Smooth muscle cell of the brain vasculature (primary cell): Measurements from ENCODE around the gene CSMD2.

Experiments used
- DNase-seq: peaks from one replicate; pipeline ENCODE4 v3.0.0-alpha.2; 2012; ENCODE audit warnings: low read depth, low spot score

The CSMD2 gene

GRCh38 chr1:33684396-33685179 is 480.4 kb downstream of the CSMD2 start:
- no peak for DNase-seq

- no peak for DNase-seq
Observed at GRCh38 chr1:33683913-33684312, 481.1 kb downstream of the CSMD2 start.

GRCh38 chr1:33682371-33682770 is 482.7 kb downstream of the CSMD2 start:
- no peak for DNase-seq

- no peak for DNase-seq
Observed at GRCh38 chr1:33680281-33680840, 484.7 kb downstream of the CSMD2 start.

GRCh38 chr1:33670567-33670966 is 494.5 kb downstream of the CSMD2 start:
- DNase-seq = no peak

- no peak for DNase-seq
Observed at GRCh38 chr1:33668695-33669094, 496.3 kb downstream of the CSMD2 start.

GRCh38 chr1:33667386-33668282 is 497.4 kb downstream of the CSMD2 start:
- no peak for DNase-seq

GRCh38 chr1:33666616-33667015 is 498.4 kb downstream of the CSMD2 start:
- DNase-seq = no peak

GRCh38 chr1:33661811-33662454 is 503.1 kb downstream of the CSMD2 start:
- no peak for DNase-seq

- DNase-seq = no peak
Observed at GRCh38 chr1:33660956-33661355, 504.1 kb downstream of the CSMD2 start.

GRCh38 chr1:33660244-33660643 is 504.8 kb downstream of the CSMD2 start:
- no peak for DNase-seq

- DNase-seq = no peak
Observed at GRCh38 chr1:33659641-33660040, 505.4 kb downstream of the CSMD2 start.

GRCh38 chr1:33657833-33658232 is 507.2 kb downstream of the CSMD2 start:
- DNase-seq = no peak

GRCh38 chr1:33656467-33657005 is 508.5 kb downstream of the CSMD2 start:
- no peak for DNase-seq

- no peak for DNase-seq
Observed at GRCh38 chr1:33655496-33655895, 509.5 kb downstream of the CSMD2 start.

- no peak for DNase-seq
Observed at GRCh38 chr1:33654267-33654834, 510.7 kb downstream of the CSMD2 start.

GRCh38 chr1:33653226-33653625 is 511.8 kb downstream of the CSMD2 start:
- DNase-seq = no peak

GRCh38 chr1:33650708-33651107 is 514.3 kb downstream of the CSMD2 start:
- DNase-seq = no peak

- no peak for DNase-seq
Observed at GRCh38 chr1:33649759-33650158, 515.3 kb downstream of the CSMD2 start.

- no peak for DNase-seq
Observed at GRCh38 chr1:33643216-33643615, 521.8 kb downstream of the CSMD2 start.

- DNase-seq = no peak
Observed at GRCh38 chr1:33641104-33641830, 523.8 kb downstream of the CSMD2 start.
